Islet precursor cell (in vitro differentiated cells): ENCODE results near the gene ACCS.

Experiments used
- DNase-seq: peaks from one replicate; pipeline ENCODE4 v3.0.0-alpha.2; 2018

ACCS gene

DNA sequence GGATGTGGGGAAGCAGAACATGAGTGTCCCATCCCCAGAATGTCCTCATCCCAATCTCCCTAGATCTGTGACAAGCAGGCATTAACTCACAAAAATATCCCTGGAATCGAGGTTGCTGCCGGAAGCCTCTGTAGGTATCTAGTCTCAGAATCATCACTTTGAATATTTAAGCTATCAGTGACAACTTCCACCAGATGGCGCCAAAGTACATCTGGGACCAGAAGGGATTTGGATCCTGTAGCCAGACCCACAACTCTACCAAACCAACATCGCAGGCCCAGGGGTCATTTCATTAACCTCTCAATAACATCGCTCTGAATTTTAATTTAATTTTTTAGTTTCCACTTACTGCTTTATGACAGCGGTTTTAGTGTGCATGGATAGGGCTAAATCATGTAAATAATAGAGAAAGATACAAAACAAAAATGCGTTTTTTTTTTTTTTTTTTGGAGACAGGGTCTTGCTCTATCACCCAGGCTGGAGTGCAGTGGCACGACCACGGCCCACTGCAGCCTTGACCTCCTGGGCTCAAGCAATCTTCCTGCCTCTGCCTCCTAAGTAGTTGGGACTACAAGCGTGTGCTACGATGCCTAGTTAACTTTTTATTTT lies 28.3 kb downstream of the ACCS start:
- peak; percentile 84 for DNase-seq

DNA sequence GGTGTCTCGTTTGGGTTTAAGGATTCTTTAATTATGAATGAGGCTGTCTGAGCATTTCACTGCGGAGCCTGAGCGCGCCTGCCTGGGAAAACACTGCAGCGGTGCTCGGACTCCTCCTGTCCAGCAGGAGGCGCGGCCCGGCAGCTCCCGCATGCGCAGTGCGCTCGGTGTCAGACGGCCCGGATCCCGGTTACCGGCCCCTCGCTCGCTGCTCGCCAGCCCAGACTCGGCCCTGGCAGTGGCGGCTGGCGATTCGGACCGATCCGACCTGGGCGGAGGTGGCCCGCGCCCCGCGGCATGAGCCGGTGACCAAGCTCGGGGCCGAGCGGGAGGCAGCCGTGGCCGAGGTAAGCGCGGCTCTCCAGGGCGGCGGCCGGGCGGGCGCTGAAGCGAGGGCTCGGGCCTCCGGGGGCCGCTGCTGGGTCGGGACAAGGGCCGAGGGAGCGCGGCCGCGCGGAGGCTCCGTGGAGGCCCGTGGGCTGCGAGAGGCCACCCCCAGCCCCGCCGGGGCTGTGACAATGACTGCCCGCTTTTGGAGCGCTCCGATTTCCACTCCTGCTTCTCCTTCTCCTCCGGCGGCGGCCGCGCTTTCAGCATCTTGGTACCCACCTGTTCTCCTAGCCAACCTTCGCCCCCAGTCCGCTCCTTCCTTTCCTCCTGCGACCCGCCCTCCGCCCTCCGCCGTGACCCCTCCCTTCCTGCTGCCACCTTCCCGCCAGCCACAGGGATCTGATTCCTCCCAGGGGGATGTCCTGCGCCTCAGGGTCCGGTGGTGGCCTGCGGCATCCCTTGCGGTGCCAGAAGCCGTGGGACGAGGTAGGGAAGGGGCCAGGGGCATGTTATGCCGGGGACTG lies 29.7 kb downstream of the ACCS start, which contains the start of gene EXT2:
Gene EXT2 (plus strand): TSS at position 173 of the 854 bp plus-strand sequence. CDS start 12,035 bp downstream, outside the sequence.
- DNase-seq = peak; percentile 92

DNA sequence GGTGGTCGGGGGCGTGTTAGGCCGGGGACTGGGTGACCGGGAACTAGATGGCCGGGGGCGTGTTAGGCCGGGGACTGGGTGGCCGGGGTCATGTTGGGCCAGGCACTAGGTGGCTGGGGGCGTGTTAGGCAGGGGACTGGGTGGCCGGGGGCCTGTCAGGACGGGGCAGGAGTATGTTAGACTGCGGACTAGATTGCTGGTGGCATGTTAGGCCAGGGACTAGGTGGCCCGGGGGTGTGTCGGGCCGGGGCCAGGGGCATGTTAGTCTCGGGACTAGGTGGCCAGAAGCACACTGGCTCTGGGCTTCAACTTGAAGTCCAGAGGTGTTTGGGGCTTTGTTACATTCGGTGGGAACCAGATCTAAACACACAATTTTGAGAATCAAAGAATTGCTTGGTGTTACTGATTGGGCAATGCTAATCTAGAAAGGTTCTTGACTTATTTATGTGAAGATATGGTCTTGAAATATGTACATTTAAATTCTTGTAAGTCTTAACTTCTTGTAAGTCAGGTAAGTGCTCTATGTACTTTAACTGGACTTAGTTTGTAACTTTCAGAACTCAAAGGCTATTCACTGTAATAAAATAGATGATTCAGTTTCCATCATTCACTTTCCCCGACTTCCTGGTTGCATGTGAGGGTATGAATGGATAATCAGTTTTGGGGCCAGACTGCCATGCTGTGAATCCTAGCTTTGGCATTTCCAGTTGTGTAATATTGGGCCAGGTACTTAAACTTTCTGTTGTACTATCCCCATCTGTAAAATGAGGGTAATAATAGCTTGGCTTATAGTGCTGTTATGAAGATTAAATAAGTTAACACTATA lies 30.5 kb downstream of the ACCS start:
- no peak for DNase-seq

GRCh38 chr11:44097821-44098220 lies 31.8 kb downstream of the ACCS start:
- DNase-seq = no peak

GRCh38 chr11:44101098-44101497 lies 35.0 kb downstream of the ACCS start:
- DNase-seq = no peak

- no peak for DNase-seq
These were observed 38.6 kb downstream of the ACCS start for GRCh38 chr11:44104481-44105294.

- DNase-seq = no peak
These were observed 42.2 kb downstream of the ACCS start for GRCh38 chr11:44108260-44108659.

- DNase-seq = peak; percentile 79
These were observed 44.2 kb downstream of the ACCS start for GRCh38 chr11:44110231-44110679.

GRCh38 chr11:44112091-44112821 lies 46.2 kb downstream of the ACCS start:
- DNase-seq = no peak

DNA sequence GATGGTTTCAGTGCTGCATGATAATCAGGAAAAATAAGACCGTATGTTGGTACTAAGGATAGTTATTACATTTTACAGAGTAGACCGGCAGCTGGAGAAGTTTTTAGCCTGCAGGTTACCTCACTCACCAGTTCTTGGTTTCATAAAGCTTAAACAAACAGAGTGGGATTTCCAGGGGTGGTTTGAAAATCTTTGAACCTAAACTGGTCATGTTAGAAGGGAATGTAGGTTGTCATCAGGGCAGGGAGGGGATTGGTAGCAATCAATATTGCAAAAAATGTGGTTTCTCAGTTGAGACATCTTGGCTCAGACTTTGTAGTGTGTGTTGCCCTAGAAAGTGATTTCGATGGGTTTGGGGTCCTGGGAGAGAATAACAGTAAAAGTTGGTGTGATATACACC lies 46.9 kb downstream of the ACCS start:
- no peak for DNase-seq

- no peak for DNase-seq
These were observed 47.5 kb downstream of the ACCS start for GRCh38 chr11:44113572-44113971.

- no peak for DNase-seq
These were observed 50.3 kb downstream of the ACCS start for GRCh38 chr11:44116234-44116830.

DNA sequence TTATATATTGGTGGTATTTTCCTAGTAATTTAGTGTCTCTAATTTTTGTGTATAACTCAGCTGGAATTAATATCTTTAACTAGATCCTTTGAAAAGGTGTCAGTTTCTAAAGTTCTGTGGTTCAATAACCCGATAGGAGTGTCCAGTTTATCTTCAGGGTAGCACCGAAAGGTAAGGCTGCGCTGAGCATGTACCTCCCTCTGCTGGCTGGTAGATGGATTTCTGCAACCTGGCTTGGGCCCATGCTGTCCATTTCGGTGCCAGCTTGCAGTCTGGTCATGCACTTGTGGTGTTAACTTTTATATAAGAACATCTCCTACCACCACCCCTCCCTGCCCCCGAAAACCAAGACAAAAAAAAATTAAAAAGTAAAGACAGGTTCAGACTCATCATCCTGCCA lies 54.1 kb downstream of the ACCS start:
- DNase-seq = no peak

GRCh38 chr11:44125598-44125997 lies 59.5 kb downstream of the ACCS start:
- no peak for DNase-seq

DNA sequence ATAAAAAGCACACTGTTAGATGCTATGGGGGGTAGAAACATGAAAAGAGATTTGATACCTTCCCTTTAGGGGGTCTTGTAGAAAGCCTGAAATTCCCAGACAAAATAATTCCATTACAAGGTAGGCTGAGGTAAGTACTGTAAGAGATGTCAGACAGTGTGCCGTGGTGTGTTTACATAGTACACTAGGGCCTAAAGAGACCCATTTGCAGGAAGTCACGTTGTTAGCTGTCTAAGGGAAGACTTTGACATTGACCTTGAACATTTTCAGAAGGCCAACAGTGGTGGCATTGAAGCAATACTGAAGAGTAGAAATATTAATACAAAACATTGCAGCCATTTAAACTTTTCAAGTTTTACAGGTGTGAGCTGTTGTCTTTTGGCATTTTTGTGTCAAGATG lies 60.2 kb downstream of the ACCS start:
- no peak for DNase-seq

DNA sequence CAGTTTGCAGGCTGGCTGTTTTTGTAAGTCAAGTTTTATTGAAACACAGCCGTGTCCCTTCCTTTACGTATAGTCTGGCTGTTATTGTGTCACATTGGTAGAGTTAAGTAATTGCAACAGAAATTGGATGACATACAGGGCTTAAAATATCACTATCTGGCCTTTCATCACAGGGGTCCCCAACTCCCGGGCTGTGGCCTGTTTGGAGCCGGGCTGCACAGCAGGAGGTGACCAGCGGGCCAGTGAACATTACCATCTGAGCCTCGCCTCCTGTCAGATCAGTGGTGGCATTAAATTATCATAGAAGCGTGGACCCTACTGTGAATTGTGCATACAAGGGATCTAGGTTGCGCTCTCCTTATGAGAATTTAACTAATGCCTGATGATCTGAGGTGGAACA lies 61.1 kb downstream of the ACCS start:
- DNase-seq = no peak

DNA sequence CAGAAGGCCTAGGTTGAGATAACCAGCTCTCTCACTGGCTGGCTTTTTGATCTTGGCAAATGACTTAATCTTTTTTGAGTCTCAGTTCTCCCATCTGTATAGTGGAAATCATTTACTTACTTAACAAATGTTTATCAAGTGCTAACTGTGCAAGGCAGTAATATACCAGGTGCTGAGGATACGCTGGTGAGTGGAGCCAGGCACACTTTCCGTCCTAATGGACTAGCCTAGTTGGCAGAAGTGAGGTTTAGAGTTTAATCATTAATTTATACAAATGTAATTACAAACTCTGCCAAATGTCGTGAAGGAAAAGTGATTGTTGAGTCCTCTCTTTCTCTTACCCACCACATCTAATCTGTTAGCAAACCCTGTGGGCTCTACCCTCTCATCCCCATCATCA lies 62.7 kb downstream of the ACCS start:
- no peak for DNase-seq

- no peak for DNase-seq
These were observed 64.7 kb downstream of the ACCS start for GRCh38 chr11:44130751-44131150.

GRCh38 chr11:44133335-44133946 lies 67.4 kb downstream of the ACCS start:
- DNase-seq = no peak
